GM19397 (cell line): ENCODE data around the gene CA4.
"Not testable (repeated sequence)": the region's sequence is repeated elsewhere in the genome, so short reads cannot be mapped to it uniquely, and the experiment has no call there.

ENCODE experiments used
- ATAC-seq: cut with Tn5 transposase; IDR thresholded peaks from one replicate; pipeline ENCODE4 v1.9.1; 2021; ENCODE audit warnings: mild to moderate bottlenecking, moderate library complexity; ENCODE audit not compliant: unreplicated experiment

Gene CA4

DNA sequence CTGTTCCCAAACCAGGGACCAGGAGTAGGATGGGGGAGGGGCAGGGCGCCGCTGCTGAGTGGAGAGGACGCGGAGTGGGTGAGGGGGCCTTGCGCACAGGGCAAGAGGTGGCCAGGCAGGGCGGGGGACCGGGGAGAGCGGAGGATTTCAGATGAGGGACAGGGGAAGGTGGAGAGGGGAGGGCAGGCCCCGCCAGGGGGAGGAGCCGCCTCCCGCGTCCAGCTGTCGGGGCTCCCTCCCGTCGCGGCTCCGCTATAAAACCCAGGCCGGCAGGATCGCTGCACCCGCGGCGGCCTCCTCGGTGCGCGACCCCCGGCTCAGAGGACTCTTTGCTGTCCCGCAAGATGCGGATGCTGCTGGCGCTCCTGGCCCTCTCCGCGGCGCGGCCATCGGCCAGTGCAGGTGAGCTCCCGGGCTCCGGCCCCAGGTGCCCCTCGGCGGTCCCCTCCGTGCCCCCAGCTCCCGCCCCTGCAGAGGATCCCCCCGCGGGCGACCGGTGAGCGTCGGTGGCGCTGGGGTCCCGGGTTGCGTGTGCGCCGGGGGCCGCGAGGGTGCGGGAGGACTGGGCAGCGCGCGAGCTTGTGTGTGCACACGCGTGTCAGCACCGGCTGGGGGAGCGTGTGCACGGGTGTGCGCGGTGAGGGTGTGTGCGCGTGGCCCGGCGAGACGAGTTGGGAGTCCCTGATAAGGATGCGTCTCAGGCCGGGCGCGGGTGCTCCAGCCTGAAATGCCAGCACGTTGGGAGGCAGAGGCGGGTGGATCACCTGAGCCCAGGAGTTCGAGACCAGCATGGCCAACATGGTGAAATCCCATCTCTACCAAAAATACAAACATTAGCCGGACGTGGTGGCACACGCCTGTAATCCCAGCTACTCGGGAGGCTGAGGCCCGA lies at the start of gene CA4:
Gene CA4 (plus strand): TSS at position 283 of the 892 bp plus-strand sequence. CDS start 62 bp downstream, at position 345.
- ATAC-seq: no peak

DNA sequence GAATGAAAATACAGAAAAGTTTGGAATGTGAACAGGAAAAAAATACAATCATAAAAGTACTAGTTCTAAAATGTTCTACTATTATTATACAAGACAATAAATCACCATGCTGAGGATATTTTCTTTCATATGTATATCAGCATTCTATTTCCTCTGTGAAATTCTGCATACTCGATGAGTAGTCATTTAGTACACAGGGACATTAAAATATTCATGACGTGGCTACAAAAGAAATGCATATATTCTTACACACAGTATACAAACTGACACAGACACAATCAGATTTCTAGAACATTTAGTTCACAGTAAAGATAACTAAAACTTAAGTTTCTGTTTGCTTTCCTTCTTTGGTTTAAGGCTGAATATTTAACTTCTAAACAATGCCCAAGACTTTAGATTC lies 49.2 kb upstream of the CA4 start:
- ATAC-seq: not testable (repeated sequence)

- not testable (repeated sequence) for ATAC-seq
Measured at GRCh38 chr17:60102015-60102631, 47.6 kb upstream of the CA4 start.

DNA sequence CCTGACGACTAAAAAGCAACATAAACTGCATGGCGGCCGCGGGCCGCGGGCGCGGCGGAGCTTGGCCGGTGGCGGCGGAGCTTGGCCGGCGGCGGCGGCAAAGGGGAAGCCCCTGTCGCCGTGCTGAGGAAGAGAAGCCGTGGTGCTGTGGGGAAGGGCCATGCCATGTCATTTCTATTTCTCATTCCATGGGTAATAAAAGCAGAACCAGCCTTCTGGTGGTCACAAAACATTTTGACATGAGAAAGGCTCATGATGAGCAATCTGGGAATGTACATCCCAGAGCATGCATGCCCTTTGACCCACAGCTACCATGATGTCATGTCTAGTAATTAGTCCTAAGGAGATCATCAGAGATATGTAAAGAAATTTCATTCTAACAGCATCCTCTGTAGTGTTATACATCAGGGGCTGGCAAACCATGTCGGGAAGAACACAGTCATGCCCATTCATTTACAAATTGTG lies 47.1 kb upstream of the CA4 start:
- no peak for ATAC-seq

DNA sequence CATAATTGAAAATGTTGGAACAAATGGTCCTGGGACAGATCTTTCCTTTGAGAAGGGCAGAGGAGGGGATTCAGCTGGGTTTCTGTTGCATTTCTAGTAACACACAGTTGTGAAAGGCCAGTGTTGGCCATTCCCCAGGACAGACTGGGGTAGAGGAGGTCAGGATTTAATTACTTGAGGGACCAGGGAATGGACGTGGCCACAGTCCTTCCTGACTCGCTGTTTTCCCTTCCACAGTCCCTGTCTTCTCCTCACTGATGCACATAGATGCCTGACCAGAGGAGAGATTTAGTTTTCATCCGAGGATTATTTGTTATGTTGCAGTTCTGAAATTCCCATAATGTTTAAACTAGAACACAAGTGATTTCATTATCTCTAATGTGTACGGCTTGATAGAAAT lies 45.8 kb upstream of the CA4 start:
- no peak for ATAC-seq

DNA sequence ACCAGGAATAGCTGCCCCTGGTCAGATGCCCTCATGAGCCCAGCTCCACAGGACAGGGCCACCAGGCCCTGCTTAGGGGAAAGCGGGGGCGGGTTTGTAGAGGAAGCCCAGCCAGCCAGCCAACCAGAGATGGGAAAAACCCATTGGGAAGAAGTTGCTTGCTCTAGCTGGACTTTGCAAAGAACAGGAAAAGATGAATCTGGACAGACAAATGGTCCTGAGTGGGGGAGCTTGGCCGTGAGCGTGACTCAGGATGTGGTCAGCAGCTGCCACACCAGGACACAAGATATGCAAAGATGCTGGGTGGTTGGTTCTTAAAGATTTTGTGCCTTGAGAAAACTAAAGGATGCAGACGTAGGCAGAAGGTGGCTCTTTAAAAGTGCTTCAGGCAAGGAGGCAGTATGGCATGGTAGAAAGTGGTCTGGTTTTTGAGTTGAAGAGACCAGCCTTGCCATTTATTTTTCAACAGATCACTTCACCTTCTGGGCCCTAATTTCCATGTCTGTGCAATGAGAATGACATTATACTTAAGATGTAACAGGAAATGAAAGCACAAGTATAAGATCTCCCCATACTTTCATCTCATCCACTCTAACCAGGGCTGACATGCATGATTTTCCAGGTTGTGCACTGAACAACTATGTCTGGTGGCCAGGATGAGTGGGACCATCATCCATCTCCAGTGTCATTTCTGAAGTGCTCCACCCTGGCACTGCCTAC lies 43.3 kb upstream of the CA4 start:
- ATAC-seq: no peak

DNA sequence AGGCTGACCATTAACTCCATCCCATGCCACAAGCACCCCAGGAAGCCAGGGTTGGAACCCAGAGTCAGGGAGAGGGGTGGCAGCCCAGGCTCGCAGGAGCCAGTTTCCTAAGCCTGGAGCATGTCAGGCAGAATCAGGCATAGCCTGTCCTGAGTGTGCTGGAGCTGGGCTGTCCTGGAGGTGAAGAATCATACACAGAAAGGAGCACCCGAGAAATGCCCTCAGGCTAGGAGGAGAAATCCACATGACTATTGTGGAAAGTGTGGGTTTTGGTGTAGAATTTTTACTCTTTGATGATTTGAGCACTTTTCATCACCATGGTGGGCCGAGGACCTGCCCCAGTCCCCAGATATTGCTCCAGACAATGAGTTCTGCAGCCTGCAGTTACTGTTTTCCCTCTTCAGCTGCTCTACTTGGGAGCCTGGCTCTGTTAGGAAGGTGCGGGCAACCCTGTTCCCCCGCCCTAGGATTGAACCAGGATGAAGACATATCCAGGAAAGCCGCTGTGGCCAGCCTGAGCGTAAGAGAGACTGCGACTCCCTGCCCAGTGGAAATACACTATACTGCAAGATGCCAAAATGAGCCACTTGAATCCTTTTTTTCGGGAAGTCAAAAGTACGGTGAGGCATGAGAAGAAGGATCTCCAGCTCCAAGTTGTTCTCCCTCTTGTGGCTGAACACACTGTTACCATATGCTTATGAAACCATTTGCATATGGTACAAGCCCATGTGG lies 42.1 kb upstream of the CA4 start:
- no peak for ATAC-seq

GRCh38 chr17:60108309-60108708 lies 41.5 kb upstream of the CA4 start:
- not testable (repeated sequence) for ATAC-seq

- ATAC-seq: no peak
Measured at GRCh38 chr17:60108712-60109111, 41.1 kb upstream of the CA4 start.

DNA sequence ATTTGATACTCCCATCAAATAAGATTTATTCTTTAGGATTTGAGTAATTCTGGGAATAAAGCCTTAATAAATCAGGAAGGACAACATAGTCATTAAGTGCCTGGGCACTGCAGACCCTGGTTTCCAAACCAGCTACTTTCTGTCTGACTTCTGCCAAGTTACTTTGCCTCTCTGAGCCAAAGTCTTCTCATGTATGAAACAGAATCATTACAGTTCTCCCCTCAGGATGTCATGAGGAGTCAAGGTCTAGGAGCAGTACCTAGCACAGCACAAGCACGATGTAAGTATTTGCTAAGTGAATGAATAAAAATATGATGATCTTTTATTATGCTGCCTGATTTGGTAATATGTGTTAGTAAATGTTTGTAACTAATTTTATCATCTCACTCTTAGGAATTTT lies 40.6 kb upstream of the CA4 start:
- ATAC-seq: no peak

DNA sequence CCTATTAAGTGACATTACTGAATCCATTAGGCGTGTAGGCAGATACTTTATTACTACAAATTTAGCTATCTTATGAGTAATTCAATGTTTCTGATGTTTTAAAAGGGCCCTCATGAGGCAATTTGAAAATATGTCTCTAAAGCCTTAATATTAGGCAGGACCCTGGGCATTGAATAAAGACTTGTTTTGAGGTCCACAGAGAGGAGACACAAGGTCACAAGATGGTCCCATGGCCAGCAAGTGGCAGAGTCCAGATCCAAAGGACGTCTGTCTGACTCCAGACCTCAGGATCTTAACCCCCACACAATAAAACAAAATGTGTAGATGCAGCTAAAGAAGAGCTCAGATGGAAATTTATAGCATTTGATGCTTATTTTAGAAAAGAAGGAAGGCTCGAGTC lies 39.2 kb upstream of the CA4 start:
- ATAC-seq: no peak

GRCh38 chr17:60111661-60112060 lies 38.1 kb upstream of the CA4 start:
- not testable (repeated sequence) for ATAC-seq

GRCh38 chr17:60115364-60115763 lies 34.4 kb upstream of the CA4 start:
- not testable (repeated sequence) for ATAC-seq

DNA sequence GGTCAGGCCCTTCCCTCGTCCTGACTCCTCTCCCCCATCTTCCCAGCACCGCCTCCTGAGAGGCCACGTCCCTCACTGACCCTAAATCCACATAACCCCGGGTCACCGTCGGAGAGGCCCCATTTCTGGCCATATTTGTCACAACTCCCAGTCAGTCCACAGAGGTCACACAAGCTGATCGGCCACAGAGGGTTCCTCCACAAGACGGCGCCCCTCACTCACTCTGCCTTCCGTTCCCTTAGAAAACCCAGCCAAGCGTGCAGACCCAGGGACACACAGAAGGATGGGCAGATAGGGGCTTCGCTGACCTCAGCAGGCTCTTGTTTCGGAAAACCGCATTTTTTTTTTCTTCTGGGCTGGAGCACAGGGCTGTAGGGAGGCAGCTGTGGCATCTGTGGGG lies 33.6 kb upstream of the CA4 start:
- not testable (repeated sequence) for ATAC-seq

GRCh38 chr17:60119162-60119561 lies 30.6 kb upstream of the CA4 start:
- not testable (repeated sequence) for ATAC-seq

DNA sequence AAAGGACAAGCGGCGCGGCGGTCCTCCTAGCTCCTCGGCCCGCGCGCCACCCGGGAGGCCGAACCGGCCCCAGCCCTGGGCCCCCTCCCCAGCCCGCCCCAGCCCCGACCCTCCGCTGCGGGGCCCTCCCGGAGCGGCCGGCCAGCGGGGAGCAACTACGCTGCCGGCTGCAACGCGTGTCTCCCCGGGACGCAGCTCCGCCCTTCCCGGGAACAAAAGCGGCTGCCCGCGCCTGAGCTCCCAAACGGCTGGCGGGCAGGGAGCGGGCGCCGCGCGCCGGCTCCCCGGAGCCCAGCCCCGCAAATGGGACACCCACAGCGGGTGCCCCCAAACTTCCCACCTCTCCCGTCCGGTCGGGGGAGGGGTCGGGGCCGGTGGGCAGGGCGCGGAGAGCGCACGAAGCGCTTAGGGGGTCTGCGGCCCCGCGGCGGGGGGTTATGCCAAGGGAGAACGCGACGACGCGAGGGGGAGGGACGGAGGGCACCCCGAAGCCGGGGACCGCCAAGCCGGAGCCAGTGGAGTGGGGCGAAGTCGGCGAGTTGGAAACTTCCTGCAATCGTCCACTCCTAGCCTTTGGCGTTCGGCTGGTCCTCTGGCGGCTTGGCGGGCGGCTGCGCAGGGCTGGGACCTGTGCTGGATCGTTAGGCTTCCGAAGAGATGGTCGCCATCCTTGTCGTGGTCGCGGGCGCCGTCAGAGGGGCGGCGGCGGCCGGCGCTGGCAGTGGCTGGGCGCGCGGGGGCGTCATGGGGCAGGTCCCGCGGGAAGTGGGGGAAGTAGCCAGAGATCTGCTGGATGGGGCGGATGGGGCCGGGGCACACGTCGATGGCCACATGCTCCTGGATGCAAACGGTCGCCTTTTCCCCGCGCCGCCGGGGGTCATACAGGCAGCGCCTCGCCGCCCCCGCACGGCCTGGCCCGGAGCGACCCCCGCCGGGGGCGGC lies 29.7 kb upstream of the CA4 start:
- not testable (repeated sequence) for ATAC-seq

DNA sequence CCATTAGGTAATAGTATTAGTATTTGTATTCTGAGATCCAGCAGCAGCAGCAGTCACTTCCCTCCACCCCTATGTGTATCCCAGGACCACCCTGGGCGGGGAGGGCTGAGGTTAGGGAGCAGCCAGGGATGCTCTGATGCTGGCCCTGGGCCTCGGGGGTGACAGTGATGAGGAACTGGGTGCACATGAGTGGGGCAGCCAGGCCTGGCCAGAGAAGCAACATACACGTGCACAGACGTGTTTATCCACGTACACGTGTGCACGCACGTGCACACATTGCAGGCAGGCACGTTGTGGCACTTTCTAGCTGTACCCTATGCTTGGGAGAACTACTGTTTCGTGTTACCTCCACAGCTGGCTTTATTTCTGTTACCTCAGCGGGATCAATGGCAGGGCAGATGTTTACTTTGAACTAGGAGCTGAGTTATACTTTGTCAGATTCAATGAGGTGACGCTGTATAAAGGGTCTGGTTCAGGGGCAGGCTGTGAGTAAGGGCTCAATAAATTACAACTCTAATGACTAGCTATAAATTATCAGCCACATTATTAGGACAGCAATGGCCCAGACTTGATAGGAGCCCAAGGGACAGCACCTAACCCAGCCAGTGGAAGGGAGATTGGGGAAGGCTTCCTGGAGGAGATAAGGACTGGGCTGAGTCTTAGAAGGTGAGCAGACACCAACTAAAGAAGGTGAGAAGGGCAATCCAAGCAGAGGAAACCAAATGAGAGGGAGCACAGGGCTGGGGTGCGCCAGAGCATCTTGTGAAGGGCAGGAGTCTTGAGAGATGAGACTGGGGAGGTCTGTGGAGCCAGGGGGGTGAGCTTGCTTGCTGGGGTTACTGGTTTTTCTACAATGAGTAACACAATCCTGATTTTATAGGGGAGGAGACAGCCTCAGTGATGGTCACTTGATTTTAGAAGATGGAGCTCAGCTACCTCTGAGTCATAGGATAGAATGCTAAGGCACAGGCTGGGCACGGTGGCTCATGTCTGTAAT lies 22.4 kb upstream of the CA4 start:
- no peak for ATAC-seq

- ATAC-seq: no peak
Measured at GRCh38 chr17:60128171-60128859, 21.5 kb upstream of the CA4 start.
